Upper lobe of left lung (tissue), 6 donors: Measurements from ENCODE around the gene ZAP70. TPM values are rescaled to one million over a fixed set of nuclear protein-coding genes. Genes with fewer than 3 reads are reported as not detected.

Experiments
- ATAC-seq, 2 donors: fragments of 200-7000 bp; cut with Tn5 transposase; one replicate each; pipeline ENCODE4 v1.9.1; 2022; ENCODE audit warnings: mild to moderate bottlenecking in 2 of 2, moderate library complexity in 2 of 2; ENCODE audit not compliant: low FRiP score in 2 of 2
- DNase-seq, 2 donors: peaks; one replicate each; pipeline ENCODE4 v3.0.0-alpha.2; 2019 to 2020
- H3K27ac ChIP-seq, 4 donors: fragments of 200-600 bp; sonication (generic); one replicate each; pipeline ENCODE4 v1.5.1; 2016 to 2019
- H3K27me3 ChIP-seq, 4 donors: fragments of 200-600 bp; sonication (generic); one replicate each; pipeline ENCODE4 v1.5.1; 2017 to 2019
- H3K36me3 ChIP-seq, 4 donors: fragments of 200-600 bp; sonication (generic); one replicate each; pipeline ENCODE4 v1.5.1; 2016 to 2019
- H3K4me1 ChIP-seq, 4 donors: fragments of 200-600 bp; sonication (generic); one replicate each; pipeline ENCODE4 v1.5.1; 2018 to 2019
- H3K4me3 ChIP-seq, 4 donors: fragments of 200-600 bp; sonication (generic); one replicate each; pipeline ENCODE4 v1.5.1; 2017 to 2019; ENCODE audit warnings: mild to moderate bottlenecking in 2 of 4, moderate library complexity in 1 of 4
- H3K9me3 ChIP-seq, 4 donors: fragments of 200-600 bp; sonication (generic); one replicate each; pipeline ENCODE4 v1.5.1; 2018 to 2019
- EP300 ChIP-seq, 4 donors: sonication (generic); formaldehyde crosslinking; IDR thresholded peaks; one replicate each; pipeline ENCODE4 v1.5.1; 2017; ENCODE audit warnings: antibody characterized with exemption in 4 of 4, control low read depth in 2 of 4
- POLR2A ChIP-seq, 4 donors: fragments of 450-650 bp; IDR thresholded peaks; one replicate each; pipeline ENCODE4 v1.5.1; 2016 to 2017; ENCODE audit warnings: antibody characterized with exemption in 4 of 4, mild to moderate bottlenecking in 2 of 4
- POLR2AphosphoS5 ChIP-seq, 2 donors: sonication (generic); formaldehyde crosslinking; IDR thresholded peaks; one replicate each; pipeline ENCODE4 v1.5.1; 2017; ENCODE audit warnings: antibody characterized with exemption in 2 of 2
- WGBS, 2 donors: methylation state at CpG; one replicate each; pipeline ENCODE4 v1.1.5; 2017 to 2018; 5-methylcytosine and 5-hydroxymethylcytosine counted together
- total RNA-seq, 6 donors: library from RNA; depleted of rRNA in 4 of 6; stranded (reverse); fragments of >200 nt in 4 of 6; gene quantifications; one replicate each; pipeline versions ENCODE4 v1.1.0 to v1.2.1, GENCODE V29; 2016 to 2021
- TF ChIP-seq, protein P1 (sequence below), 6 experiments: fragments of 450-650 bp in 4 of 6; fragments of 200-600 bp in 2 of 6; sonication (generic) in 2 of 6; IDR thresholded peaks; one replicate each; pipeline ENCODE4 v1.5.1; 2016 to 2019; ENCODE audit warnings: antibody characterized with exemption in 6 of 6
- donor health status: DM: no; HTN: no; CAD: no; lungs with moderate emphysema.
- donor health status: DM: no; HTN: yes; CAD: no; lungs with severe emphysema.

Gene ZAP70
- total RNA-seq, 6 donors from 2014 or later = 6.4 to 88.0 (median 11.3) TPM

GRCh38 chr2:97743913-97744312 is 30.5 kb downstream of the ZAP70 start:
- Histone ChIP-seq H3K4me3 (no peak overlapping the region), H3K9me3 (no peaks in the 10 kb centered on the region), H3K27ac (no peak overlapping the region), H3K27me3 (no peaks in the 10 kb centered on the region), H3K4me1 (peaks cover 0 to 6% (median 0%) of the 10 kb centered on the region in 4 donors), H3K36me3 (no peaks in the 10 kb centered on the region)
- ATAC-seq (no peak), DNase-seq (peak in 1 of 2 donors; percentile 27)
- TF ChIP-seq, protein P1, sequence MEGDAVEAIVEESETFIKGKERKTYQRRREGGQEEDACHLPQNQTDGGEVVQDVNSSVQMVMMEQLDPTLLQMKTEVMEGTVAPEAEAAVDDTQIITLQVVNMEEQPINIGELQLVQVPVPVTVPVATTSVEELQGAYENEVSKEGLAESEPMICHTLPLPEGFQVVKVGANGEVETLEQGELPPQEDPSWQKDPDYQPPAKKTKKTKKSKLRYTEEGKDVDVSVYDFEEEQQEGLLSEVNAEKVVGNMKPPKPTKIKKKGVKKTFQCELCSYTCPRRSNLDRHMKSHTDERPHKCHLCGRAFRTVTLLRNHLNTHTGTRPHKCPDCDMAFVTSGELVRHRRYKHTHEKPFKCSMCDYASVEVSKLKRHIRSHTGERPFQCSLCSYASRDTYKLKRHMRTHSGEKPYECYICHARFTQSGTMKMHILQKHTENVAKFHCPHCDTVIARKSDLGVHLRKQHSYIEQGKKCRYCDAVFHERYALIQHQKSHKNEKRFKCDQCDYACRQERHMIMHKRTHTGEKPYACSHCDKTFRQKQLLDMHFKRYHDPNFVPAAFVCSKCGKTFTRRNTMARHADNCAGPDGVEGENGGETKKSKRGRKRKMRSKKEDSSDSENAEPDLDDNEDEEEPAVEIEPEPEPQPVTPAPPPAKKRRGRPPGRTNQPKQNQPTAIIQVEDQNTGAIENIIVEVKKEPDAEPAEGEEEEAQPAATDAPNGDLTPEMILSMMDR (IDR thresholded peaks at IDR 0.05) = no peak
- TF ChIP-seq EP300 (IDR thresholded peaks at IDR 0.05) (no peak), POLR2AphosphoS5 (IDR thresholded peaks at IDR 0.05) (no peak), POLR2A (IDR thresholded peaks at IDR 0.05) (no peak)
- 92 to 99% methylated on average over 6 of the region's 6 CpGs for WGBS, 2 donors

GRCh38 chr2:97745474-97746174 is 32.2 kb downstream of the ZAP70 start:
- Histone ChIP-seq H3K4me1 (peaks cover 0 to 2% (median 0%) of the 10 kb centered on the region in 4 donors), H3K9me3 (no peaks in the 10 kb centered on the region), H3K4me3 (no peak overlapping the region), H3K27me3 (no peaks in the 10 kb centered on the region), H3K27ac (no peak overlapping the region), H3K36me3 (no peaks in the 10 kb centered on the region)
- ATAC-seq (no peak), DNase-seq (no peak)
- WGBS, 2 donors = 57 to 64% methylated on average over 10 of the region's 10 CpGs
- TF ChIP-seq POLR2A (IDR thresholded peaks at IDR 0.05) (no peak), EP300 (IDR thresholded peaks at IDR 0.05) (no peak), POLR2AphosphoS5 (IDR thresholded peaks at IDR 0.05) (no peak)
- TF ChIP-seq, protein P1 (IDR thresholded peaks at IDR 0.05) = no peak

GRCh38 chr2:97747285-97747684 is 33.9 kb downstream of the ZAP70 start:
- no peak for ATAC-seq
- H3K4me1 ChIP-seq = no peaks in the 10 kb centered on the region
- H3K36me3 ChIP-seq = no peaks in the 10 kb centered on the region
- 66 to 83% methylated on average over 3 of the region's 3 CpGs for WGBS, 2 donors
- TF ChIP-seq EP300 (IDR thresholded peaks at IDR 0.05) (no peak), POLR2A (IDR thresholded peaks at IDR 0.05) (no peak), POLR2AphosphoS5 (IDR thresholded peaks at IDR 0.05) (no peak)
- TF ChIP-seq, protein P1 (IDR thresholded peaks at IDR 0.05) = no peak
- no peaks in the 10 kb centered on the region for H3K9me3 ChIP-seq
- H3K27me3 ChIP-seq = no peaks in the 10 kb centered on the region
- no peak overlapping the region for H3K27ac ChIP-seq
- DNase-seq = no peak
- H3K4me3 ChIP-seq = no peak overlapping the region

DNA sequence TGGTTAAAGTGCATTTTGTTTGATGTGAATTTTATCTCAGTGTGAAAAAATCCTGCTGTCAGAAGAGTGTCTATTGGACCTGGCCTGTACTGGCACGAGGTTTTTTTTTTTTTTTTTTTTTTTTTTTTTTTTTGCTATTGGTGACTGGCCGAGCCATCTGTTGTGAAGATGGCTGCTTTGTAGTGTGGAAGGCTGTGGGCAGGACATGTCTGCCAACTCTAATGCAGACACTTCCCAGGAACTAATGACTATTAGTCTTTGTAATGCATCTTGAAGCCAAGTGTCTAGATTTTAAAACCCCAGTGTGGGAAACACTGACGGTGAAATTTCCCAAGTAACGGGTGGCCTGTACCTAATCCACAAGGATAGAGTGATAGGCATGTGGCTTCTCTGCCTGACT is 34.3 kb downstream of the ZAP70 start:
- no peak for ATAC-seq
- no peak overlapping the region for H3K27ac ChIP-seq
- DNase-seq = no peak
- no peaks in the 10 kb centered on the region for H3K9me3 ChIP-seq
- H3K4me1 ChIP-seq = no peaks in the 10 kb centered on the region
- H3K36me3 ChIP-seq = no peaks in the 10 kb centered on the region
- WGBS, 2 donors = 86 to 88% methylated on average over 4 of the region's 4 CpGs
- H3K4me3 ChIP-seq = no peak overlapping the region
- TF ChIP-seq POLR2AphosphoS5 (IDR thresholded peaks at IDR 0.05) (no peak), EP300 (IDR thresholded peaks at IDR 0.05) (no peak), POLR2A (IDR thresholded peaks at IDR 0.05) (no peak)
- TF ChIP-seq, protein P1 (IDR thresholded peaks at IDR 0.05) = no peak
- H3K27me3 ChIP-seq = no peaks in the 10 kb centered on the region

GRCh38 chr2:97749581-97749980 is 36.2 kb downstream of the ZAP70 start:
- 71 to 73% methylated on average over 5 of the region's 5 CpGs for WGBS, 2 donors
- H3K4me1 ChIP-seq = no peaks in the 10 kb centered on the region
- H3K36me3 ChIP-seq = peaks cover 0 to 2% (median under 1%) of the 10 kb centered on the region in 4 donors
- DNase-seq (no peak), ATAC-seq (no peak)
- H3K9me3 ChIP-seq = no peaks in the 10 kb centered on the region
- no peak overlapping the region for H3K4me3 ChIP-seq
- TF ChIP-seq EP300 (IDR thresholded peaks at IDR 0.05) (no peak), POLR2AphosphoS5 (IDR thresholded peaks at IDR 0.05) (no peak), POLR2A (IDR thresholded peaks at IDR 0.05) (no peak)
- TF ChIP-seq, protein P1 (IDR thresholded peaks at IDR 0.05) = no peak
- H3K27me3 ChIP-seq = no peaks in the 10 kb centered on the region
- H3K27ac ChIP-seq = no peak overlapping the region
